ENCODE measurements around the gene PSMA3. TPM values are rescaled to one million over a fixed set of nuclear protein-coding genes. Genes with fewer than 3 reads are reported as not detected.

PSMA3 gene
- total RNA-seq, 6 donors from 2014 or later: 49.2 to 164 (median 153) TPM

GRCh38 chr14:58227096-58227819, 17.4 kb upstream of the PSMA3 start:
- ATAC-seq (ENCODE audit: low FRiP score in 2 of 2) (no peak), DNase-seq (no peak)
- no peak overlapping the region for H3K4me3 ChIP-seq
- 93 to 97% methylated on average over 5 of the region's 5 CpGs for WGBS, 2 donors
- peaks cover 0 to 67% (median 20%) of the 10 kb centered on the region in 4 donors for H3K36me3 ChIP-seq
- TF ChIP-seq POLR2A (IDR thresholded peaks at IDR 0.05) (no peak), POLR2AphosphoS5 (IDR thresholded peaks at IDR 0.05) (no peak), EP300 (IDR thresholded peaks at IDR 0.05) (no peak)
- TF ChIP-seq, protein P1, sequence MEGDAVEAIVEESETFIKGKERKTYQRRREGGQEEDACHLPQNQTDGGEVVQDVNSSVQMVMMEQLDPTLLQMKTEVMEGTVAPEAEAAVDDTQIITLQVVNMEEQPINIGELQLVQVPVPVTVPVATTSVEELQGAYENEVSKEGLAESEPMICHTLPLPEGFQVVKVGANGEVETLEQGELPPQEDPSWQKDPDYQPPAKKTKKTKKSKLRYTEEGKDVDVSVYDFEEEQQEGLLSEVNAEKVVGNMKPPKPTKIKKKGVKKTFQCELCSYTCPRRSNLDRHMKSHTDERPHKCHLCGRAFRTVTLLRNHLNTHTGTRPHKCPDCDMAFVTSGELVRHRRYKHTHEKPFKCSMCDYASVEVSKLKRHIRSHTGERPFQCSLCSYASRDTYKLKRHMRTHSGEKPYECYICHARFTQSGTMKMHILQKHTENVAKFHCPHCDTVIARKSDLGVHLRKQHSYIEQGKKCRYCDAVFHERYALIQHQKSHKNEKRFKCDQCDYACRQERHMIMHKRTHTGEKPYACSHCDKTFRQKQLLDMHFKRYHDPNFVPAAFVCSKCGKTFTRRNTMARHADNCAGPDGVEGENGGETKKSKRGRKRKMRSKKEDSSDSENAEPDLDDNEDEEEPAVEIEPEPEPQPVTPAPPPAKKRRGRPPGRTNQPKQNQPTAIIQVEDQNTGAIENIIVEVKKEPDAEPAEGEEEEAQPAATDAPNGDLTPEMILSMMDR (IDR thresholded peaks at IDR 0.05): no peak
- H3K4me1 ChIP-seq: no peaks in the 10 kb centered on the region
- no peaks in the 10 kb centered on the region for H3K9me3 ChIP-seq
- no peaks in the 10 kb centered on the region for H3K27me3 ChIP-seq
- H3K27ac ChIP-seq: no peak overlapping the region

DNA sequence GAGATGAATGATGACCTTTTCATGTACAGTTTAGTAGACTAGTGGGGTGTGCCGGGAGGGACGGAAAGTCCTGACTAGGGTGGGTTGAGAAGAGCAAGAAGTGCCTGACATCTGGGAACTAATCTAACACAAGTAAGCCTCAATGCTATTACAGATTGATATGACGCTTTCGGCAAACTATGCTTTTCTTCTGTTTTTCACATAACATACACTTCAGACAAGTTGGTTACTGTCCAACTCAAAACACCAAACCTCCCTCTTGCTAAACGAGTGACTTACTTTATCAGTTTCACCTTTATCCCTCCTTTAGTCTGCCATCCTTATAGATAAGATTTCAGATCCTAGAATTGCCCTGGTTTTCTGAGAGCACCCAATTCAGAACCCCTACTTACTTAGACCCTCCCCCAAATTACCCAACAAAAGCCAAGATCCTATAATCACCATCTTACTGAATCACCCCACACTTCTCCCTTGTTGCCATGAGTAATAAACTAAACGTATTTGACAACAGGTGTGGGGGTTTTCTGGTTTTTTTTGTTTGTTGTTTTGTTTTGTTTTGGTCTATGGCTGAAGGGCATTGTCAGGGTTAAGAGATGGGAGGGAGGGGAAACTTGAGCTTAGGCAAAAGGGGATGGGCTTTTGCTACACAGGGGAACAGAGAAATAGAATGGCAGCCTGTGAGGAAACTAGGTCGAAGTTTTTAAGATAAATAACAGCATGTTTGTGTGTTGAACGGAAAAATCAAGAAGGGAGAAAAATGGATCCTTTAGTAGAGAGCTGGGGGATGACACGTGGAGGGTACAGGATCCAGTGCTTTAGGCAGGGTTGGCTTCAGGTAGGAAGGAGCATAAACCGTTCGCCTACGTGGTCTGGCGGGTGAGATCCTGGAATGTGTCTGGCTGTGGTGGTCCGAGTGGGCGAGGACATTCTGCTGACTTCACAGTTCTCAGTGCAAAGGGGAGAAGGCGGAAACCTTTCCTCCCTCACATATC, 6.1 kb upstream of the PSMA3 start:
- Histone ChIP-seq H3K27me3 (no peaks in the 10 kb centered on the region), H3K27ac (peak overlapping the region; percentile 75 to 85 (median 80)), H3K36me3 (peaks cover 0 to 13% (median 0%) of the 10 kb centered on the region in 4 donors), H3K9me3 (no peaks in the 10 kb centered on the region), H3K4me3 (peak overlapping the region; percentile 47 to 64 (median 56)), H3K4me1 (peaks cover 4 to 15% (median 5%) of the 10 kb centered on the region in 4 donors)
- DNase-seq: no peak
- TF ChIP-seq EP300 (IDR thresholded peaks at IDR 0.05) (no peak), POLR2AphosphoS5 (IDR thresholded peaks at IDR 0.05) (peak in 1 of 2 donors; percentile 19)
- TF ChIP-seq, protein P1 (IDR thresholded peaks at IDR 0.05): no peak
- 42 to 50% methylated on average over 16 of the region's 16 CpGs for WGBS, 2 donors
- ATAC-seq (ENCODE audit: low FRiP score in 2 of 2): peak; percentile 63 to 73

DNA sequence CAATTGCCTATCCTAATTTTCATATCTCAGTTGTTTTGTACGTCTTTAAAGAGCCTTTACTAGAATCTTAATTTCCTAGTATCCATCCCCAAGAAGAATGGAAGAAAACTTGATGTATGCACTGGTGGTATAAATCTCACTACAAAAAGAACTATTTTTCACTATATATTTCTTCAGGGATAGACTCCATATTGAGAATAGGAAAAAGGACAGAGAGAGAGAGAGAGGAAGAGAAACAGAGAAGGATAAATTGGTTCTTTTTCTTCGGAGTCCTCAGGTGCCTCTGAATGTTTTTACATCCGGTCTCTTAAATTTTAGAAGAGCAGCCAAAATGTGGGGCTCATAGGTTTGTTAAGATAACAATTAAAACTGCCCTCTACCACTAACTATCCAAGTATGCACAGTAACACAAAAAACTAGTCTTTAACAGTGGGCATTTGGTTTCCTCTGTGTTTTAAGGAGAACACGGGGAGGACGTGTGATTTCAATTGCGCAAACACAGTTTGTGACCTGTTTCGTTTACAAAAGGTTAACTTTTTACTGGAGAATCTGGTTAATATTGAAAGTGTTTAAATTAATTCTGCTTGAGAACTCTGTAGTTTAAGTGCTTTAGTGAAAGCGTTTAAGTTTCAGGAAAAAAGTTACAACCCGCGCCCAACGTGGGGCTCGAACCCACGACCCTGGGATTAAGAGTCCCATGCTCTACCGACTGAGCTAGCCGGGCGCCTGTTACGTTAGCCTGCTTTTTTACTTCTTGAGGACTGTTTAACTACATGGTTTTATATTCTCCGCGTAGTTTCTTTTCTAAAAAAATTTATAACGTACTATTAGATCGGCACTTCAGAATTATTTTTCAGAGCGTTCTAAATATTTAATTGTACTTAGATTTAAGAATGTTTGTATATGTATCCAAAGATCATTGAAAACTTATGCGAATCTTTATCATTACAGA, 5.1 kb upstream of the PSMA3 start:
- peak overlapping the region; percentile 75 to 85 (median 80) for H3K27ac ChIP-seq
- H3K27me3 ChIP-seq: no peaks in the 10 kb centered on the region
- H3K4me3 ChIP-seq: peak overlapping the region; percentile 47 to 64 (median 56)
- H3K9me3 ChIP-seq: no peaks in the 10 kb centered on the region
- TF ChIP-seq, protein P1 (IDR thresholded peaks at IDR 0.05): no peak
- TF ChIP-seq EP300 (IDR thresholded peaks at IDR 0.05): no peak
- peak in 1 of 4 donors; percentile 56 for TF ChIP-seq POLR2A (IDR thresholded peaks at IDR 0.05)
- peak in 1 of 2 donors; percentile 8 for TF ChIP-seq POLR2AphosphoS5 (IDR thresholded peaks at IDR 0.05)
- peaks cover 0 to 3% (median 0%) of the 10 kb centered on the region in 4 donors for H3K36me3 ChIP-seq
- 1 to 2% methylated on average over 23 of the region's 23 CpGs for WGBS, 2 donors
- DNase-seq (peak; percentile 49 to 64), ATAC-seq (ENCODE audit: low FRiP score in 2 of 2) (peak; percentile 68 to 70)
- H3K4me1 ChIP-seq: peaks cover 4 to 17% (median 8%) of the 10 kb centered on the region in 4 donors

All from upper lobe of left lung (tissue), 6 donors.